K562 (cell line): ENCODE results near the gene ANTXRL. TPM values are rescaled to one million over a fixed set of nuclear protein-coding genes. Genes with fewer than 3 reads are reported as not detected.

ENCODE experiments used
- ATAC-seq: fragments of 200-7000 bp; cut with Tn5 transposase; 3 replicates; pipeline ENCODE4 v1.9.1; 2020; ENCODE audit warnings: moderate library complexity
- BruUV-seq: library from RNA; stranded (reverse); fragments of 400-500 nt; replicated peaks from 2 replicates; lab custom pipeline; 2021; lab: Mats Ljungman, UMichigan
- CTCF ChIA-PET: fragments of 300-600 bp; formaldehyde crosslinking; extraction: SDS; loops from one replicate; lab custom pipeline; 2021; ENCODE audit warnings: low intra/inter-chr PET ratio; lab: Yijun Ruan, JAX
- POLR2A ChIA-PET: fragments of 300-600, 350-650 bp; sonication (Branson Sonifier 250); formaldehyde crosslinking; extraction: SDS; loops from one replicate; lab custom pipeline; 2021; ENCODE audit warnings: antibody characterized with exemption, inconsistent platforms; lab: Yijun Ruan, JAX
- DNase-seq, 4 experiments: peaks; one replicate each; pipeline versions ENCODE4 v3.0.0 to v3.0.0-alpha.2; 2011 to 2018; ENCODE audit warnings: low spot score in 3 of 4, mixed read lengths in 3 of 4; ENCODE audit errors: extremely low read depth in 1 of 4
- FAIRE-seq: peaks from 2 replicates; lab custom pipeline; 2011; peaks lifted over from hg19 to GRCh38; lab: Jason Lieb, UNC
- H2AFZ ChIP-seq: 2 replicates; pipeline ENCODE4 v1.6.0; 2011; ENCODE audit warnings: low read depth, low read length, control low read depth, inconsistent platforms
- H3K27ac ChIP-seq: fragments of 200-600 bp; 3 replicates; pipeline ENCODE4 v1.8.0; 2011; ENCODE audit warnings: low read depth, mild to moderate bottlenecking, control low read depth, inconsistent platforms, low read length, moderate library complexity, mixed read lengths; ENCODE audit errors: extremely low read depth
- H3K27me3 ChIP-seq, 2 experiments: fragments of 300-600 bp in 1 of 2; 2 replicates in 1 of 2; 3 replicates in 1 of 2; pipeline versions ENCODE4 v1.6.0 to v1.8.0; 2011; ENCODE audit warnings: inconsistent platforms in 2 of 2, low read length in 2 of 2, mild to moderate bottlenecking in 1 of 2, mixed read lengths in 1 of 2, moderate library complexity in 1 of 2; ENCODE audit not compliant: control insufficient read depth in 2 of 2, insufficient read depth in 2 of 2
- H3K36me3 ChIP-seq: fragments of 300-600 bp; 3 replicates; pipeline ENCODE4 v1.8.0; 2011; ENCODE audit warnings: mild to moderate bottlenecking, low read length, inconsistent platforms; ENCODE audit not compliant: control insufficient read depth, insufficient read depth
- H3K4me1 ChIP-seq, 2 experiments: fragments of 200-600 bp in 1 of 2; replicated peaks in 1 of 2; 2 replicates in 1 of 2; 3 replicates in 1 of 2; pipeline versions ENCODE4 v1.5.1 to v1.8.0; 2011; ENCODE audit warnings: inconsistent platforms in 2 of 2, low read length in 2 of 2, mild to moderate bottlenecking in 1 of 2, mixed read lengths in 1 of 2, moderate library complexity in 1 of 2; ENCODE audit not compliant: control insufficient read depth in 2 of 2, insufficient read depth in 2 of 2
- H3K4me2 ChIP-seq: 2 replicates; pipeline ENCODE4 v1.6.1; 2011; ENCODE audit warnings: low read length, control low read depth, inconsistent platforms, mixed read lengths; ENCODE audit not compliant: insufficient read depth
- H3K4me3 ChIP-seq: fragments of 200-600 bp; sonication (generic), shearing (Covaris generic); 2 replicates; pipeline ENCODE4 v1.5.1; 2016; ENCODE audit warnings: control low read depth, inconsistent platforms
- H3K79me2 ChIP-seq: fragments of 200-600 bp; 3 replicates; pipeline ENCODE4 v1.8.0; 2011; ENCODE audit warnings: low read length, inconsistent platforms; ENCODE audit not compliant: control insufficient read depth, insufficient read depth
- H3K9ac ChIP-seq, 2 experiments: 2 replicates each; pipeline versions ENCODE4 v1.6.0 to v1.6.1; 2011; ENCODE audit warnings: low read depth in 2 of 2, low read length in 2 of 2, control low read depth in 1 of 2, inconsistent platforms in 1 of 2, mild to moderate bottlenecking in 1 of 2, mixed read lengths in 1 of 2; ENCODE audit not compliant: insufficient read depth in 1 of 2
- H3K9me1 ChIP-seq: one replicate; pipeline ENCODE4 v1.6.0; 2011; ENCODE audit warnings: inconsistent platforms, mild to moderate bottlenecking, low read length, moderate library complexity; ENCODE audit not compliant: control insufficient read depth, insufficient read depth
- H3K9me3 ChIP-seq: replicated peaks from 2 replicates; pipeline ENCODE4 v1.5.1; 2011; ENCODE audit warnings: low read depth, low read length, inconsistent platforms; ENCODE audit not compliant: control insufficient read depth, insufficient read depth
- H4K20me1 ChIP-seq: replicated peaks from 2 replicates; pipeline ENCODE4 v1.6.1; 2011; ENCODE audit warnings: low read length, inconsistent platforms, mixed read lengths; ENCODE audit not compliant: control insufficient read depth, insufficient read depth
- CBFA2T3 ChIP-seq: fragments of 450-650 bp; IDR thresholded peaks from 2 replicates; pipeline ENCODE4 v1.6.1; 2017
- HDGF ChIP-seq: fragments of 450-650 bp; IDR thresholded peaks from 2 replicates; pipeline ENCODE4 v1.6.1; 2016
- MAFF ChIP-seq: IDR thresholded peaks from 2 replicates; pipeline ENCODE4 v1.6.1; 2012; ENCODE audit warnings: low read length, improper control_type of control experiment
- MAFK ChIP-seq: IDR thresholded peaks from 2 replicates; pipeline ENCODE4 v1.6.1; 2011; ENCODE audit warnings: low read length, improper control_type of control experiment
- MEF2D ChIP-seq: conservative IDR thresholded peaks from 2 replicates; pipeline ENCODE4 v1.6.1; 2016; ENCODE audit warnings: low read depth, missing genetic modification characterization, missing compliant biosample characterization
- OTX1 ChIP-seq: fragments of 450-650 bp; formaldehyde crosslinking; IDR thresholded peaks from 2 replicates; pipeline ENCODE4 v1.4.0; 2022; ENCODE audit warnings: mild to moderate bottlenecking
- PTRF ChIP-seq: fragments of 450-650 bp; IDR thresholded peaks from 2 replicates; pipeline ENCODE4 v1.6.1; 2016; ENCODE audit warnings: mild to moderate bottlenecking, missing genetic modification characterization, missing compliant biosample characterization
- RB1 ChIP-seq: fragments of 450-650 bp; IDR thresholded peaks from 2 replicates; pipeline ENCODE4 v1.6.1; 2017; ENCODE audit warnings: low read depth, mild to moderate bottlenecking
- SOX6 ChIP-seq: fragments of 450-650 bp; IDR thresholded peaks from 2 replicates; pipeline ENCODE4 v1.6.1; 2014; ENCODE audit warnings: mild to moderate bottlenecking
- STAT5B ChIP-seq: fragments of 250-450 bp; sonication (Bioruptor Pico); IDR thresholded peaks from 2 replicates; pipeline ENCODE4 v1.8.0; 2021; ENCODE audit warnings: mild to moderate bottlenecking, inconsistent platforms
- ZFP30 ChIP-seq: fragments of 250-450 bp; sonication (Bioruptor Pico); IDR thresholded peaks from 2 replicates; pipeline ENCODE4 v1.8.0; 2022; ENCODE audit warnings: moderate library complexity, mild to moderate bottlenecking, inconsistent platforms, borderline replicate concordance
- ZNF444 ChIP-seq: fragments of 250-450 bp; sonication (Bioruptor Pico); IDR thresholded peaks from 2 replicates; pipeline ENCODE4 v1.4.0; 2020; ENCODE audit warnings: mild to moderate bottlenecking, moderate library complexity
- WGBS: fragments of 100-300 bp; shearing (Covaris generic); methylation state at CpG from one replicate; pipeline ENCODE4 v1.1.6; 2016; ENCODE audit warnings: low coverage, mixed read lengths; ENCODE audit not compliant: insufficient coverage; ENCODE audit errors: missing lambda C conversion rate; 5-methylcytosine and 5-hydroxymethylcytosine counted together
- in situ Hi-C: fragments of 300-500 bp; cut with MboI; formaldehyde crosslinking; loops from 4 replicates; pipeline ENCODE4 v1.15.0; 2018; ENCODE audit warnings: inconsistent platforms, mixed read lengths
- intact Hi-C: fragments of 100-400 bp; cut with micrococcal nuclease; formaldehyde crosslinking; loops from 2 replicates; pipeline ENCODE4 v1.14.2; 2022
- polyA plus RNA-seq, 8 experiments: library from polyadenylated mRNA; depleted of rRNA in 4 of 8; stranded (reverse) in 5 of 8; unstranded in 3 of 8; fragments of >200 nt; fragmentation: Nextera tagmentation in 2 of 8; fragmentation: Illumina TruSeq in 1 of 8; extraction: Ambion mirVana in 2 of 8; extraction: Trizol in 1 of 8; gene quantifications; 2 replicates each; pipeline versions ENCODE4 v1.2.1 to v1.2.3, GENCODE V29; 2011 to 2014; ENCODE audit warnings: inconsistent platforms in 1 of 8, missing spikeins in 1 of 8
- total RNA-seq, 7 experiments: library from RNA; depleted of rRNA in 6 of 7; stranded (reverse); fragments of >200 nt in 6 of 7; fragmentation: Illumina TruSeq in 2 of 7; extraction: Trizol in 2 of 7; gene quantifications; 2 replicates each; pipeline versions ENCODE4 v1.2.1 to v1.2.3, GENCODE V29; 2011 to 2021; ENCODE audit warnings: low replicate concordance in 1 of 7
- TF ChIP-seq, protein P1 (sequence below): sonication (generic); formaldehyde crosslinking; IDR thresholded peaks from 2 replicates; pipeline ENCODE4 v1.8.0; 2022; ENCODE audit warnings: mild to moderate bottlenecking, low read depth, missing genetic modification reagents
- TF ChIP-seq, protein P2 (sequence below): fragments of 250-450 bp; sonication (Bioruptor Pico); IDR thresholded peaks from 2 replicates; pipeline ENCODE4 v1.8.0; 2022; ENCODE audit warnings: inconsistent platforms
- TF ChIP-seq, protein P3 (sequence below): sonication (generic); formaldehyde crosslinking; IDR thresholded peaks from 2 replicates; pipeline ENCODE4 v1.8.0; 2022; ENCODE audit warnings: missing genetic modification reagents, mild to moderate bottlenecking, borderline replicate concordance

ANTXRL gene
- total and polyA plus RNA-seq, 9 of the 15 experiments (the other 6 are each of a cell fraction or from before 2014, with no cell fraction given): not detected

- H4K20me1 ChIP-seq: peaks cover 5% of the 10 kb centered on the region; the same call in 1 of the 2 replicates
- no peak for ATAC-seq
- 3% methylated on average over 7 of the region's 7 CpGs for WGBS
These were observed 16.5 kb upstream of the ANTXRL start for GRCh38 chr10:46270086-46270811.

More at GRCh38 chr10:46270086-46270811, 16.5 kb upstream of the ANTXRL start:
- Histone ChIP-seq H2AFZ (no peak overlapping the region), H3K27ac (no peak overlapping the region), H3K4me2 (no peak overlapping the region), H3K79me2 (no peaks in the 10 kb centered on the region), H3K4me1 (peaks cover 3 to 10% of the 10 kb centered on the region in 2 experiments; a peak in 4 of 5 replicates), H3K9me1 (peaks cover 3% of the 10 kb centered on the region), H3K9ac (no peak overlapping the region), H3K4me3 (no peak overlapping the region), H3K36me3 (no peaks in the 10 kb centered on the region), H3K27me3 (peaks cover 10 to 33% of the 10 kb centered on the region in 2 experiments), H3K9me3 (no peaks in the 10 kb centered on the region)
- intact Hi-C loops: no loop called here
- BruUV-seq: no TSS peak
- DNase-seq (no peak), FAIRE-seq (no peak)
- POLR2A ChIA-PET: interaction anchor here (1.0 kb wide), 1 partner anchor 10 kb away, joined by 4 read pairs; no protein-coding TSS in a partner anchor
- CTCF ChIA-PET: no interaction called here
- in situ Hi-C loops: no loop called here
- TF ChIP-seq MAFK (no peak), PTRF (tag) (no peak), MEF2D (tag) (no peak), HDGF (no peak), ZFP30 (CRISPR knock-in tag) (no peak), SOX6 (no peak), ZNF444 (no peak), RB1 (no peak), OTX1 (CRISPR knock-in tag) (no peak), CBFA2T3 (no peak), STAT5B (CRISPR knock-in tag) (no peak), MAFF (no peak)
- TF ChIP-seq, protein P1, sequence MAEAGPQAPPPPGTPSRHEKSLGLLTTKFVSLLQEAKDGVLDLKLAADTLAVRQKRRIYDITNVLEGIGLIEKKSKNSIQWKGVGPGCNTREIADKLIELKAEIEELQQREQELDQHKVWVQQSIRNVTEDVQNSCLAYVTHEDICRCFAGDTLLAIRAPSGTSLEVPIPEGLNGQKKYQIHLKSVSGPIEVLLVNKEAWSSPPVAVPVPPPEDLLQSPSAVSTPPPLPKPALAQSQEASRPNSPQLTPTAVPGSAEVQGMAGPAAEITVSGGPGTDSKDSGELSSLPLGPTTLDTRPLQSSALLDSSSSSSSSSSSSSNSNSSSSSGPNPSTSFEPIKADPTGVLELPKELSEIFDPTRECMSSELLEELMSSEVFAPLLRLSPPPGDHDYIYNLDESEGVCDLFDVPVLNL (CRISPR knock-in tag): no peak
- TF ChIP-seq, protein P2, sequence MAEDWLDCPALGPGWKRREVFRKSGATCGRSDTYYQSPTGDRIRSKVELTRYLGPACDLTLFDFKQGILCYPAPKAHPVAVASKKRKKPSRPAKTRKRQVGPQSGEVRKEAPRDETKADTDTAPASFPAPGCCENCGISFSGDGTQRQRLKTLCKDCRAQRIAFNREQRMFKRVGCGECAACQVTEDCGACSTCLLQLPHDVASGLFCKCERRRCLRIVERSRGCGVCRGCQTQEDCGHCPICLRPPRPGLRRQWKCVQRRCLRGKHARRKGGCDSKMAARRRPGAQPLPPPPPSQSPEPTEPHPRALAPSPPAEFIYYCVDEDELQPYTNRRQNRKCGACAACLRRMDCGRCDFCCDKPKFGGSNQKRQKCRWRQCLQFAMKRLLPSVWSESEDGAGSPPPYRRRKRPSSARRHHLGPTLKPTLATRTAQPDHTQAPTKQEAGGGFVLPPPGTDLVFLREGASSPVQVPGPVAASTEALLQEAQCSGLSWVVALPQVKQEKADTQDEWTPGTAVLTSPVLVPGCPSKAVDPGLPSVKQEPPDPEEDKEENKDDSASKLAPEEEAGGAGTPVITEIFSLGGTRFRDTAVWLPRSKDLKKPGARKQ (CRISPR knock-in tag): no peak
- TF ChIP-seq, protein P3, sequence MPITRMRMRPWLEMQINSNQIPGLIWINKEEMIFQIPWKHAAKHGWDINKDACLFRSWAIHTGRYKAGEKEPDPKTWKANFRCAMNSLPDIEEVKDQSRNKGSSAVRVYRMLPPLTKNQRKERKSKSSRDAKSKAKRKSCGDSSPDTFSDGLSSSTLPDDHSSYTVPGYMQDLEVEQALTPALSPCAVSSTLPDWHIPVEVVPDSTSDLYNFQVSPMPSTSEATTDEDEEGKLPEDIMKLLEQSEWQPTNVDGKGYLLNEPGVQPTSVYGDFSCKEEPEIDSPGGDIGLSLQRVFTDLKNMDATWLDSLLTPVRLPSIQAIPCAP (CRISPR knock-in tag): no peak
